ENCODE measurements around the gene INTS1.

The INTS1 gene

GRCh38 chr7:1538544-1539180 lies 34.5 kb upstream of the INTS1 start:
- H3K9ac ChIP-seq (ENCODE audit: low read length) = no peak overlapping the region
- no peaks in the 10 kb centered on the region for H4K20me1 ChIP-seq (ENCODE audit: insufficient read depth, low read length)
- no peaks in the 10 kb centered on the region for H3K9me2 ChIP-seq (ENCODE audit: low read depth, low read length)
- no peak overlapping the region for H3K27ac ChIP-seq (ENCODE audit: low read depth, low read length, poor library complexity, severe bottlenecking)
- H3F3A ChIP-seq (ENCODE audit: insufficient read depth, low read length) = no peaks in the 10 kb centered on the region
- H3K9me3 ChIP-seq (ENCODE audit: low read length) = no peaks in the 10 kb centered on the region
- H3K36me3 ChIP-seq (ENCODE audit: insufficient read depth, low read length) = peaks cover 43% of the 10 kb centered on the region
- no peaks in the 10 kb centered on the region for H3K27me3 ChIP-seq (ENCODE audit: insufficient read depth, low read length)
- no peak overlapping the region for H2AFZ ChIP-seq (ENCODE audit: low read length)
- no peak overlapping the region for H3K4me3 ChIP-seq (ENCODE audit: low read depth, low read length, poor library complexity, severe bottlenecking)
- peaks cover 6% of the 10 kb centered on the region for H3K4me1 ChIP-seq (ENCODE audit: insufficient read depth, low read length, severe bottlenecking)
- no peak overlapping the region for H3K4me2 ChIP-seq (ENCODE audit: low read length)
- TF ChIP-seq, protein P1, sequence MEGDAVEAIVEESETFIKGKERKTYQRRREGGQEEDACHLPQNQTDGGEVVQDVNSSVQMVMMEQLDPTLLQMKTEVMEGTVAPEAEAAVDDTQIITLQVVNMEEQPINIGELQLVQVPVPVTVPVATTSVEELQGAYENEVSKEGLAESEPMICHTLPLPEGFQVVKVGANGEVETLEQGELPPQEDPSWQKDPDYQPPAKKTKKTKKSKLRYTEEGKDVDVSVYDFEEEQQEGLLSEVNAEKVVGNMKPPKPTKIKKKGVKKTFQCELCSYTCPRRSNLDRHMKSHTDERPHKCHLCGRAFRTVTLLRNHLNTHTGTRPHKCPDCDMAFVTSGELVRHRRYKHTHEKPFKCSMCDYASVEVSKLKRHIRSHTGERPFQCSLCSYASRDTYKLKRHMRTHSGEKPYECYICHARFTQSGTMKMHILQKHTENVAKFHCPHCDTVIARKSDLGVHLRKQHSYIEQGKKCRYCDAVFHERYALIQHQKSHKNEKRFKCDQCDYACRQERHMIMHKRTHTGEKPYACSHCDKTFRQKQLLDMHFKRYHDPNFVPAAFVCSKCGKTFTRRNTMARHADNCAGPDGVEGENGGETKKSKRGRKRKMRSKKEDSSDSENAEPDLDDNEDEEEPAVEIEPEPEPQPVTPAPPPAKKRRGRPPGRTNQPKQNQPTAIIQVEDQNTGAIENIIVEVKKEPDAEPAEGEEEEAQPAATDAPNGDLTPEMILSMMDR (IDR thresholded peaks at IDR 0.05; ENCODE audit: low read length) = no peak
- no peak for TF ChIP-seq EZH2 (IDR thresholded peaks at IDR 0.05; ENCODE audit: borderline replicate concordance, low read length)
- no peaks in the 10 kb centered on the region for H3K79me2 ChIP-seq (ENCODE audit: insufficient read depth, low read length)

DNA sequence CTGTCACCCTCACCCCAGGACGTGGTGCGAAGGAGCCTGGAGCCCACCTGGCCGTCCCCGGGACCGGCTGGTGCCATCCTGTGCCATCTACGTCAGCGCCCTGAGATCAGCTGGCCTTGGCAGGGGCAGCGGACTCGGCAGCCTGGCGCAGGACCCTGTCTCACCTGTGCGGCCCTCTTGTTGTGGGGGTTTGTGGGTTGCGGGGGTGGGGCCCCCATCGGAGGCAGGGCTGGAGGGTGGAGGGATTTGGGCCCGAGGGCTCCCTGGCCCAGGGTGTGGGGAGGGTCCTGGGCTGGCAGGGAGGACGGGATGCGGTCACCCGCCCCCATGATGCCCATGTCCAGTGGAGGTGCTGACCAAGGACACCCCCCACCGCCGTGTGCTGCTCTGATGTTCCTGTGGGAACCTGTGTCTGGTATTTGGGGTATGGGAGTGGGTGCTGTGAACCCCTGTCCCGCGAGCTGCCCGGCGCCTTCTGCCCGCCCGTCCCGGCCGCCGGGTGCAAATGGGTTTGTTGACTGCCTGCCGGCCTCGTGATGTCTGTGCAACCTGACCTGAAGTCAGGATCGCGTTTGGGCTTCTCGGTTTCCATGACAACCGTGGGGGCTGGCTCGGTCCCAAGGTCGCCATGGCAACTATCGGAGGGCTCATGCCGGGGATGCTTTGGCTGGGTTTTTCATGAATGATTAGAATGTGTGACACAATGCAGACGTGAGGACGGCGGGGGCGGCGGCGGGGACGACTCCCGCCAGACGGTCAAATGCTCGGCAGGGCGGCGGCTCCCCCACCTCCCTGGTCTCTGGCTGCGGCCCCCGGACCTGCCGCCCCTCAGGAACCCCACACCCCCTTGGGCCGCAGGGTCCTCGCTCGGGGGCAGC lies 33.6 kb upstream of the INTS1 start:
- H3K9me2 ChIP-seq (ENCODE audit: low read depth, low read length) = no peaks in the 10 kb centered on the region
- H3K79me2 ChIP-seq (ENCODE audit: insufficient read depth, low read length) = no peaks in the 10 kb centered on the region
- H3F3A ChIP-seq (ENCODE audit: insufficient read depth, low read length) = no peaks in the 10 kb centered on the region
- H3K4me2 ChIP-seq (ENCODE audit: low read length) = no peak overlapping the region
- H3K4me3 ChIP-seq (ENCODE audit: low read depth, low read length, poor library complexity, severe bottlenecking) = no peak overlapping the region
- no peaks in the 10 kb centered on the region for H3K27me3 ChIP-seq (ENCODE audit: insufficient read depth, low read length)
- TF ChIP-seq EZH2 (IDR thresholded peaks at IDR 0.05; ENCODE audit: borderline replicate concordance, low read length) = no peak
- TF ChIP-seq, protein P1 (IDR thresholded peaks at IDR 0.05; ENCODE audit: low read length) = no peak
- H3K36me3 ChIP-seq (ENCODE audit: insufficient read depth, low read length) = peaks cover 36% of the 10 kb centered on the region
- no peaks in the 10 kb centered on the region for H4K20me1 ChIP-seq (ENCODE audit: insufficient read depth, low read length)
- no peak overlapping the region for H3K9ac ChIP-seq (ENCODE audit: low read length)
- H2AFZ ChIP-seq (ENCODE audit: low read length) = no peak overlapping the region
- peaks cover 14% of the 10 kb centered on the region for H3K4me1 ChIP-seq (ENCODE audit: insufficient read depth, low read length, severe bottlenecking)
- H3K27ac ChIP-seq (ENCODE audit: low read depth, low read length, poor library complexity, severe bottlenecking) = no peak overlapping the region
- no peaks in the 10 kb centered on the region for H3K9me3 ChIP-seq (ENCODE audit: low read length)

- Histone ChIP-seq H3K27me3 (ENCODE audit: insufficient read depth, low read length) (no peaks in the 10 kb centered on the region), H4K20me1 (ENCODE audit: insufficient read depth, low read length) (no peaks in the 10 kb centered on the region), H3K36me3 (ENCODE audit: insufficient read depth, low read length) (peaks cover 28% of the 10 kb centered on the region), H3K4me3 (ENCODE audit: low read depth, low read length, poor library complexity, severe bottlenecking) (no peak overlapping the region), H3K79me2 (ENCODE audit: insufficient read depth, low read length) (0 out of 2 replicates have a peak, but pooled peaks cover 5% of the 10 kb centered on the region), H2AFZ (ENCODE audit: low read length) (no peak overlapping the region), H3K4me2 (ENCODE audit: low read length) (no peak overlapping the region), H3K9me3 (ENCODE audit: low read length) (no peaks in the 10 kb centered on the region), H3K9me2 (ENCODE audit: low read depth, low read length) (no peaks in the 10 kb centered on the region), H3F3A (ENCODE audit: insufficient read depth, low read length) (no peaks in the 10 kb centered on the region), H3K4me1 (ENCODE audit: insufficient read depth, low read length, severe bottlenecking) (peaks cover 22% of the 10 kb centered on the region), H3K27ac (ENCODE audit: low read depth, low read length, poor library complexity, severe bottlenecking) (no peak overlapping the region), H3K9ac (ENCODE audit: low read length) (no peak overlapping the region)
- no peak for TF ChIP-seq EZH2 (IDR thresholded peaks at IDR 0.05; ENCODE audit: borderline replicate concordance, low read length)
- TF ChIP-seq, protein P1 (IDR thresholded peaks at IDR 0.05; ENCODE audit: low read length) = no peak
Observed at GRCh38 chr7:1536743-1537534, 32.8 kb upstream of the INTS1 start.

Data from OCI-LY1 (cell line).